ENCODE data around the gene CORO2B.
"Not testable (repeated sequence)": the region's sequence is repeated elsewhere in the genome, so short reads cannot be mapped to it uniquely, and the experiment has no call there.

CORO2B gene

DNA sequence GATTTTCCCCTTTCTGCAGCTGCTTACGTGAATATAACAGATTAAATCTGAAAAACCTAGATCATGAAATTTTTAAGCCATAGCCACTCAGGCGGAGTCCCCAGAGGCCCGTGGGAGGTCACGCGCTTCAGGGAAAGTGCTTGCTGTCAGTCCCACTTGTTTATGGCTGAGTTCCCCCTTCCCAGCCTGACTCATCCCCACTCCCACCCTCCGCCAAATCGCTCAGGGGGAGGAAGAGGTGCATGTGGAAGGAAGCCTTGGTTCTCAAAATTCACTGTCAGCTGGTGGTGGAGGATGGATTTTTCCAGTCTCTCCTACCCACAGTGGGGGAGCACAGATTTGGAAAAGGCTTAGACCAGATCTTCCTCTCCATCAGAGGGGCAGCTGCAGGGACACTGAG is 67.4 kb downstream of the CORO2B start:
- DNase-seq (ENCODE audit: low spot score) = no peak

DNA sequence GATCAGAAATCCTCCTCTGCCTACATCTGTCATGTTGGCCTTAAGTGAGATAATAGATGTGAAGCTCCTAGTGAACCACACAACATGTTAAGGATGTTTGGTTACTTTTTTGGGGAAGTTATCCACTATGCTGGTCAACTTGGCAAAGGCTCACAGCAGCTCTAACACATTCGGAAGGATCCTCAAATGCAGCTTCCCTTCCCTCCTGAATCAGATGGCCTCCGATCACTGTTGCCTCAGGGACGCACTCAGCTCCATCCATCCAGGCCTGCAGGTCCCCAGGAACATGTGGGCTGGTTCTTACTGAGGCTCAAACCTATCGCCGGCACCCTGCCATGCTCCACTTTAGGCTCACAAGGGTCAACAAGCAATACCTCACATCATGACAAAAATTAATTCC is 67.9 kb downstream of the CORO2B start:
- DNase-seq (ENCODE audit: low spot score) = no peak

DNA sequence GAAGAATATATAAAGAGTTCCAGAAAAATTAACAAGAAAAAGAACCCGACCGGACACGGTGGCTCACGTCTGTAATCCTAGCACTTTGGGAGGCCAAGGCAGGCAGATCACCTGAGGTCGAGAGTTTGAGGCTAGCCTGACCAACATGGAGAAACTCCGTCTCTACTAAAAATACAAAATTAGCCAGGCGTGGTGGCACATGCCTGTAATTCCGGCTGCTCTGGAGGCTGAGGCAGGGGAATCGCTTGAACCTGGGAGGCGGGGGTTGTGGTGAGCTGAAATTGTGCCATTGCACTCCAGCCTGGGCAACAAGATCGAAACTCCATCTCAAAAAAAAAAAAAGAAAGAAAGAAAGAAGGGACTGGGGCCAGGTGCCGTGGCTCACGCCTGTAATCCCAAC is 68.6 kb downstream of the CORO2B start:
- not testable (repeated sequence) for DNase-seq (ENCODE audit: low spot score)

DNA sequence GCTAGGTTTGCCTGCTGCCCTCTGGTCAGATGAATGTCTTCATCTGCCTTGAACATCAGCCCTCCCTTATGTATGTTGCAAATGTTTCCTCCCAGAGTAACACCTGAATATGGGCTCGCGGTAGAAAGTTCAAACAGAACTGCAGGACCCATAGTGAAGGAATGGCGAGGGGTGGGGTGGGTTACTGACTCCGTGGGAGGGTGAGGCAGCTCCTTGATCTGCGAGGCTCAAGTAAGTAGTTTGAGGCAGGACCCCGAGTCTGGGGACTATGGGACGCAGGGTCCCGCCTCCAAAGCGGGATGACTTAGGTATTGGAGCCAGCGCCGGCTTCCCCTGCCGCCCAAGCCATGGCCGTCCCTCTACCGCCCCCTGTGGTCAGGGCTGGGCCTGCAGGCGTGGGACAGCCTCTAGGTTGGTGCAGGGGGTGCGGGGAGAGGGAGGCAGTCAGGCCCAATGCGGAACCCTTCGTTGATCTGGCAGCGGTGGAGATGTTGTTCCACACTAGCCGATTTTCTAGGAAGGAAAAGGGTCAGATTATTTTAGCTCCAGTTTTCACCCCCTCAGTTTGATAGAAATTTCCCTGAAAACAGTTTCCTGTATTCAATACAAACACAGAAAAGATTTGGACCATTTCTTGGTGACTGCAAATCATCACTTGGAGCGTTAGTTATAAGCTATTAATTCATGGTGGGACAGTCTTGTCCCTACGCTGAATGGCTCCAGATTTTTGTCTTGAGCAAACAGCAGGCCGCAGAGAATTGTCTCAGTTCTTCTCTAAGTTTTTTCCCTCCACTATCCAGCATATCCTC is 72.3 kb downstream of the CORO2B start:
- peak; percentile 67 for DNase-seq (ENCODE audit: low spot score)

DNA sequence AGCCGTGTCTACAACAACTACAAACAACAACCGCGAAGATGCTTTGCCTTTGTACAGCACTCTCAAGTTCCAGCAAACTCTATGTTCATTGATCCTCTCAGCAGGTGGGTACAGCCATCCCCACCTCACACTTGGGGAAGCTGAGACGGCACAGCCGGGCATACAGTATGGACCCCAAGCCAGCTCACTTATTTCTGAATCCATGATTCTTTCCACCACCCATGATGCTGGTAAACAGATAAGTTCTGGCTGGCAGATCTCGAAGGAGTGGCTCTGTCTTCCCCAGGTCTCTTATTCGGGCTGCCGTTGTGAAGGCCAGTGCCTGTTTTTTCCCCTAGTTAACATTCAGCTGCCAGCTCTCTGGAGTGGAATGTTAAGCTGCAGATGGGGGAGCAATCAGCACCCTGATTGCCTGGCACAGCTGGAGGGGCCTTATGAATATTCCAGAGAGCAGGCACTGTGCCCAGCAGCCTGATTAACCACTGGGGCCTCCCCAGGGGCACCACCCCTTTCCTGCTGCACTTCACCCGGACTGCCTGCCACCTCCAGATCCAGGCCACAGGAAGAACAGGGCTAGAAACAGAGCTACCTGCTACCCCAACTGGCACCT is 73.2 kb downstream of the CORO2B start:
- DNase-seq (ENCODE audit: low spot score) = no peak

DNA sequence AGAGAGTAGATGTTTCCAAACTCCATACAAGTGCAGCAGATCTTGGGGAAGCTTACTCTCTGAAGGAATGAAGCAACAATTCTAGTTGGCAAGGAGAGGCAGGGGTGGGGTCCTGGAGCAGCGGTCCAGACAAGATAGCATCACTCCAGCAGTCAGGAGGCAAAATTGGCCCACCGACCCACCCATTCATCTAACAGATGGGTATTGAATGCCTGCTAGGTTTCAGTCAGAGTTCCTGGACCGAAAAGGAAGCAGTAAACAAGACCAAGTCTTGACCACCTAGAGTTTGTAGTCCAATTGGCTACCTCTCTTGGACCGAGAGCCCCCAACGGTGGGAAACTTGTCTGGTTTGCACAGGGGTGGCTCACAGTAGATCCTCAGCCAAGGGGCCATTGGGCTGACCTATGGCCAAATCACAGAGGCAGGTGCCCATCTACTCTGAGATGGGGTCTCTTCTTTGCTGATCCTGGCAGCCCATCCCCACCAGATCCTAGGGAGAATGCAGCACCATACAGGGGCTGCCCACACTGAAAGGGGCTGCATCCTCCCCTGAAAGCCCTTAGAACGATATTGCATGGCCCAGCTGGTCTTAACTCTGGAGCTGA is 74.3 kb downstream of the CORO2B start:
- DNase-seq (ENCODE audit: low spot score) = no peak

DNA sequence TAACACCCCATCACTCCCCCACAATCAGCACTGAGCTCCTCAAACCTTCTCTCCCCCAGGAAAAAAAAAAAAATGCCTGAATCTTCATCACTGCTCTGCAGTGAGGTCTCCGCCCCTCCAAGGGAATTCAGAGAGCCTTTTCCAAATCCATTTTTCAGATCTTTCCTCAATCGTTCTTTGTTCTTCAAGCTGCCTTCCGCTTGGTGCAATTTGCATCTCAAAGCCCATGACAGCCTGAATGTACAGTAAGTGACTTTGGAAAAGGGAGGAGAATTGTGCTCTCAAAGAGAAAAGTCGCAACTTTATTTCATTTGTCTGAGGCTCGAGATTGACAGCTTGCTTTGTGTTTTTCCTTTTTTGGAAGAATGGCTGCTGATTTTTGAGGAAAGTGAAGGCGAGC is 75.0 kb downstream of the CORO2B start:
- no peak for DNase-seq (ENCODE audit: low spot score)

DNA sequence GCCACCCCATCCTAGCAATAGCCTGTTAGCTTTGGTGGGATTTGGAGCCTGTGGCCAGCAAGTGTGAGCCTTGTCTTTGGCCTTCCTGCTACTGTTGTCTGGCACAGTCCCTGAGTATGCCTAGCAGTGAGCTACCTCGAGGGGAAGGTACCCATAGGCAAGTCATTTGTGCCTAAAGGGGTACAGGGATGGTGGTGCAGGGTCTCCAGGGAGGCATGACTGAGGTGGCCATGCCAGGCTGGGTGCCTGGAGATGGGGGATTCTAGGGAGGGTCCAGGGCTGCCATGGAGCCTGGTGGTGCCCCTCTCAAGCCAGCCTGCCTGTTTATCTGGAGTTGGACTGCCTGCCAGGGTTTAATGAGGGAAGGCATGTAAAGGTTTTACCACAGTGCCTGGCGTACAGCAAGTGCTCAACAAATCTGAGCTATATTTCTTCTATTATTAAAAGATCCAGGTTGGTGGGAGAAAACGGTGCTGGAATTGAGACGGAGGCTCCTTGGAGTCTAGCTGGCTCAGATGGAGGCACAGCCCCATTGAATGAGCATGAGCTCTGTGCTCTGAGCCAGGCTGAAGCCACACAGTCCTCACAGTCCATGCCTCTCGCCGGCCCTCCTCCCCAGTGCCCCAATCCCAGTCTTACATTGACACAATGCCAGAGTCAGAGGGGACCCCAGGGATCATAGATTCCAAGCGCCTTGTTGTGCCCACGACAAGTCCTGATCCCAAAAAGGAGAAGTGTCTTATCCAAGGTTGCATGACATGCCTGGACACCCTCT is 76.2 kb downstream of the CORO2B start:
- DNase-seq (ENCODE audit: low spot score) = no peak

DNA sequence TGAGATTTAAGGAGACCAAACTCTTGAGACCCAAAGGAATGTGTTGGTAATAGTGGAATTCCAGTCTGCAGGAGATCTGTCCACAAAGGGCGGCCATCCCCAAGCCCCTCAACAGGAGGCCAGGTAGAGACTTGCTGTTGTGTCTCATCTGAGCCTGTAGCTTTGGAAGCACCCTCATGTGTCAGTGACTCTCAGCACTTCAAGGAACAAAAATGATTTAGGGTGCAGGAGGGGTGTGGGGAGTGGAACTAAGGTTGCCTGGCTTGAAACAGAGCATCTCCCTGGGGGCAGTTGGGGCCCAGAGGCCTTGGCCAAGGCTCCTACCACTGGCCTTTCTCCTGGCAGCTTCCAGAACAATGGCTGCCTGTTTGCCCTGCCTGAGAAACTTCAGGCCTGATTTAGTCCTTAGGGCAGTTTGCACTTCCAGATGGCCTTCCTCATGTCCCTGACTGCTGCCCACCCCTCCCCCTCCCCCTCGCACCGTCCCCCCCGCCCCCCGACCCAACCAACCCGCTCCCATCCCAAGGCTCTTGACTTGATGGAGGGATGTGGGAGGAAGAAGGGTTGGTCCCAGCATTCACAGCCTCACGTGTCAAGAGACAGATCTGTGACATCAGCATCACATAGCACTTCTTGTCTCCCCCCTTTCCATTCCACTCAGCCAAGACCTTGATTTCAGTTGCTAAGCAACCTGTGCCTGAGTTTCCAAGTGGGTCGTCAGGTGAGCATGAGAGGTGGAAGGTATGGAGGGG is 77.1 kb downstream of the CORO2B start:
- DNase-seq (ENCODE audit: low spot score) = no peak

DNA sequence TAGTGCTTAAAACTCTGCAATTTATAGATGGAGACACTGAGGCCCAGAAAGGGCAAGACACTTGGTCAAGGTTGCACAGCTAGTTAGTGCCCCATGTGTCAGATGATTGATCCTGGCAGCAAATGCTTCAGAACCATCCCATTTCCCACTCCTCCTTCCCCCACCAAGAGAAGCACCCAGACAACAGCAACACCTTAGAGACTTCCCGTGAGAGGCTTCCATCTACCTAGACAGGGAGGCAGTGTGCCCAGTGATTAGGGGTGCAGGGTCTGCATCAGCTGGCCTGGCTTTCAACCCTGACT is 77.6 kb downstream of the CORO2B start:
- DNase-seq (ENCODE audit: low spot score) = no peak

DNA sequence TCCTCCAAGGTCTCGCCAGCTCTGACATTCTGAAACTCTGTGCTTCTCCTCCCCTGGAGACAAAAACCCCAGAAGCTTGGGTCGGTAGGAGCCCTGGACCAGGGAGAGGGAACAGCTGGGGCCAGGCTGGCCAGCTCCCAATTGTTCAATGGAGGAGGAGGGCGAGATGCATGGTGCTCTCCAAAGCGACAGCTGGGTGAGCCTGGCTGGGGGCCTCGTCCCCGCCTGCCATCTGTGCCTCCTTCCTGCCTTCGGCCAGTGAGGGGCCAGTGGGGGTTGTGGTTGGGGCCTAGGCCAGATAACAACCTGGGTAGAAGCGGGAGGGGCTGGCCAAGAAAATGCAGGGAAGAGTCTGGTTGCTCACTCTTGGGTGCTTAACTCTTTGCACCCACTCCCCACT is 79.4 kb downstream of the CORO2B start:
- no peak for DNase-seq (ENCODE audit: low spot score)

DNA sequence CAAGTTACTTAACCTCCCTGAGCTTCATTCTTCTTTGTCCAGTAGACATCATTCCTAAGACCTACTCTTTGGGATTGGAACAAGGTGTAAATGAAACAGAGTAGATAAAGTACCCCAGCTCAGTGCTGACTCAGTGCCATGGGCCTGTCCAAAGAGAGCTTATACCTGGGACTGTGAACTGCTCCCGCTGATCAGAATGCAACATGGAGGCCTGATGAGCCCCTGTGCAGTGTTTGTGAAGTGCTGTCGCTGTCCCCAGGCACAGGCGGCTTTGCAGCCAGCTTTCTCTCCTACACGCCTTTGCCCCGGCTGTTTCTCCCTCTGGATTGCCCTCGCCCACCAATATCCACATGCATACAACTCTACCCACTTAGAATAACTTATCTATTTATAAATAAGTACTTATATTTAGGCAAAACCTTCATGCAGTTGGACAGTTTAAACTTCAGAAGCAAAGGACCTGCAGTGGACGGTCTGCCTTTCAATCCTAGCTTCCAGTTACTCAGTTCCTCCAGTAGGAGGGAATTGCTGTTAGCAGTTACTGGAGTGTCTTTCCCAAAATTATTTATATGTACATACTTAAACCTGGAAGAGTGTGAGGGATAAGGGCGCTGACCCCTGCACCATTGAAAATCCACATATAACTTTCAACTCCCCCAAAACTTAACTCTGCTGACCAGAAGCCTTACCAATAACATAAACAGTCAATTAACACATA is 80.0 kb downstream of the CORO2B start:
- DNase-seq (ENCODE audit: low spot score) = no peak

DNA sequence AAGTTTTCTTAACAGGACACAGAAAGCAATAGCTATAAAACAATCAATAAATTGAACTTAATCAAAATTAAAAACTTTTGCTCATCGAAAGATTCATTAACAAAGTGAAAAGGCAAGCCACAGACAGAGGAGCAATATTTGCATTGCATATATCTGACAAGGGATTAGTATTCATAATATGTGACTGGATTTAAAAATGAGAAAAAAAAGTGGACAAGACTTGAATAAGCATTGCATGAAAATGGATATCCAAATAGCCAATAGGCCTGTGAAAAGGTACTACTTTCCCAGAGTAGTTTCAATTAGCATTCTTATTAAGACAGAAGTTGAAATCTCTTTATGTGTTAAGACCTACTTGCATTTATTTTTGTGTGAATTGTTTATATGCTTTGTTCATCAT is 84.7 kb downstream of the CORO2B start:
- no peak for DNase-seq (ENCODE audit: low spot score)

DNA sequence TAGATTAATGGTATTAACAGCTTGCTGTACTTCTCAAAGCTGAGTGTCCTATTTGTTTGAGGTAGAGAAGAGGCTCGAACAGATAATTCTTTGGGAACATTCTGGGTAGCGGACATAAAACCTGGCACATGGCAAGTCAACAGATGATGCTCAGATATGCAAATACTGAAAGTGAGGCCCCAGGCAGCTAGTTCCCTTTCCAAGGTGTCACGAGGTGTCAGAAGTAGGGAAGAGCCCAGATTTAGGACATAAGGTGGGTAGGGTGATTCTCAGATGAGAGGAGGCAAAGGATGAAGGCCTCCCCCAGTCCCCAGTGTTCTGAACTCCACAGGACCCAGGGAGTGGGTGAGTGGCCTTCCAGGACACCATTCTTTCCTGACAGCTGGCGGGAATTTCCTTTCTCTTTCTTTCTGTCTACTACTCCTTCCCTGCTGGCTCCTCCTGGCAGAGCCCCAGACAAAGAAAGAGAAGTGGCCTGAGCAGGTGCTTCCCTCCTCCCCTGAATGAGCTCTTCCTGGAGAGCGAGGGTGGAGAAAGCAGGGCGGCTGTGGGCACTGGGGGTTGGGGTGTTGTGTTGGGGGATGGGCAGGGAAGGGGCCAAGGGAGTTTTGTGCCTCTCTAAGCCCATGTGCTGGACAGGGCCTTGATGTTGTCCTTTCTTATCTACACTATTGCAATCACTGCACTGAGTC is 87.5 kb downstream of the CORO2B start:
- no peak for DNase-seq (ENCODE audit: low spot score)

DNA sequence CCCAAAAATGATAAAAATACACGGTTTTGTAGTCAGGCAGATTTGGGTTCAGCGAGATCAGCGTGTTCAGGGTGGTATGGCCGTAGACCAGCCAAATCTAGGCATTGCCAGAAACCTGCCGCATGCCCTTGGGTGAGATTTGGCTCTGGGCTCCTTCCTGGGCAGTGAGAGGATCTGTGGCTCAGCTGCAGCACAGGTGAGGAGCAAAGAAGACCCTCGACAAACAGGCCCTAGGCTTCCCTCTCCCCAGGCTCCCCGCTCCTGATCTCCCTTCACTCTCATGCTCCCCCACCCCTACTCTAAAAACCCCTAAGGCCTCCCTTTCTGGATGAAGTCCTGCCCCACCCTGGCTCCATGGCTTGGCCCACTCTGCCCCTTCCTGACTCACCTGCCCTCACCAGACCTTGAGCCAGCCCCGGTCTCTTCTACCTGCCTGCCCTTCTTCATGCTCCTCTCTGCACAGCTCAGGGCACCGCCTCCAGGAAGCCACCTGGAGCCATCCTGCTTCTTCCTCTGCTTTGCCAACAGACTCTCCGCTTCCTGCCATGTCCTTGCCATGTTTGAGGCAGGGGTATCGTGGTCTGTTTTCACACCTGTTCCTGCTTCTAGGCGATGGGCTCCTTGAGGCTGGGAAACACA is 88.1 kb downstream of the CORO2B start:
- no peak for DNase-seq (ENCODE audit: low spot score)

DNA sequence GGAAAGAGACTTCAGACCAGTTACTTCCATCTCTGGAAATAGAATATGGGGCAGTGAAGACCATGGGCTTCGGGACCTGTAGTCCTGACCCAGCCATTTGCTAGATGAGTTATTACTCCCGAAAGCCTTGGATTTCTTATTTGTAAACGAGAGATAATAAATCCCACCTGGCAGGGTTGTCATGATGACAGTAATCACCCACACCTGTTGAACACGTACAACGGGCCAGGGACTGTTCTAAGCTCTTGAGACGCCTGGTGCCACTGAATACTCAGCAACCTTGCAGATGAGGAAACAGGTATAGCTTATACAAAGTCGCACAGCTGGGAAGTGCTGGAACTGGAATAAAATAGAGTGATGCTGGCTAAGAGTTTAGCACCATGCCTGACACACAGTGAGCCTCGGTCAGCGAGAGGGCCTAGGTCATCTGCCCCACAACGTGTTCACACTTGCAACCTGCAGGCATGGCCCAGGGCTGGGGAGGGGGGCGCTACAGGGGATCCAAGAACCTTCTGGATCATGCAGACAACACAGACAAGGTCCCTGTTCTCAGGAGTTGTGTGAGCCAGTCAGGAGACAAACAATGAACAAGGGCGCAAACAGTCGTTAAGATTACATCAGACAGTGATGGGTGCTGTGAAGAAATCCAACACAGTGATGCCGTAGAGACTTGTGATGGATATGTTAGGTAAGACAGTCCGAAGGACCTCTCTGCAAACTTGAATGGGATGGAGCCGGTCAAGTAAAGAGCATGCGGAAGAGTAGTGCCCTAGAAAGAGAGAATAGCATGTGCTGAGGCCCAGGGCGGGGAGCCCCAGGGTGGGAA is 89.2 kb downstream of the CORO2B start:
- DNase-seq (ENCODE audit: low spot score) = no peak

DNA sequence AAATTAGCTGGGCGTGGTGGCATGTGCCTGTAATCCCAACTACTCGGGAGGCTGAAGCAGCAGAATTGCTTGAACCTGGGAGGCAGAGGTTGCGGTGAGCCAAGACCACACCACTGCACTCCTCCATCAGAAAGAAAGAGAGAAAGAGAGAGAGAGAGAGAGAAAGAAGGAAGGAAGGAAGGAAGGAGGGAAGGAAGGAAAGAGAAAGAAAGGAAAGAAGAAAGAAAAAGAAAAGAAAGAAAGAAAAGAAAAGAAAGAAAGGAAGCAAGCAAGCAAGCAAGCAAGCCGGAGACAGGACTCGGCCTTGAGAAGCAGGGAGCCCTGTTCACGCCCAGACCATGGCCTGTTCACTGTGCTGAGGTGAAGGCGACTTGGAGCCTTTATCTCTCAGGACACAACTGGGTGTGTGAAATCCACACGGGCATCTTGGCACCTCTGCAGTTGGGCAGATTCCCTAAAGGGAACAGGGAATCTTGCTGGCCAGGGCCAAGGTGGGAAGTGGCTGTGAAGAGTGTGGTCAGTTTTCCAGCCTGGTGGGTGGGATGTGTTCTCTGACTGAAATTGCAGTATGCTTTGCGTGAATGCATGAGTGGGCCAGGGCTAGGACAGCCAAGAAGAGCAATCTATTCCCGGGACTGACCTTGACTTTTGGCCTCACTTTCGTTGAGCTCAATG is 90.3 kb downstream of the CORO2B start:
- DNase-seq (ENCODE audit: low spot score) = no peak

DNA sequence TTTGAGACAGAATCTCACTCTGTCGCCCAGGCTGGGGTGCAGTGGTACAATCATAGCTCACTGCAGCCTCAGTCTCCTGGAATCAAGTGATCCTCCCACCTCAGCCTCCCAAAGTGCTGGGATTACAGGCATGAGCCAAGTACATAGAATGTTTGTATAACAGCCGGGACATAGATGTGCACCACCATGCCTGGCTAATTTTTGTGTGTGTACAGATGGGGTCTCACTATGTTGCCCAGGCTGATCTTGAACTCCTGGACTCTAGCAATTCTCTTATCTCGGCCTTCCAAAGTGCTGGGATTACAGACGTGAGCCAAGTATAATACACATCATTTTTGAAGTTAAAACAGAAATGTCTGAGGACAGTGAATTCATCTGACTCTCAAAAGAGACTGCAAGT is 93.5 kb downstream of the CORO2B start:
- DNase-seq (ENCODE audit: low spot score) = no peak

DNA sequence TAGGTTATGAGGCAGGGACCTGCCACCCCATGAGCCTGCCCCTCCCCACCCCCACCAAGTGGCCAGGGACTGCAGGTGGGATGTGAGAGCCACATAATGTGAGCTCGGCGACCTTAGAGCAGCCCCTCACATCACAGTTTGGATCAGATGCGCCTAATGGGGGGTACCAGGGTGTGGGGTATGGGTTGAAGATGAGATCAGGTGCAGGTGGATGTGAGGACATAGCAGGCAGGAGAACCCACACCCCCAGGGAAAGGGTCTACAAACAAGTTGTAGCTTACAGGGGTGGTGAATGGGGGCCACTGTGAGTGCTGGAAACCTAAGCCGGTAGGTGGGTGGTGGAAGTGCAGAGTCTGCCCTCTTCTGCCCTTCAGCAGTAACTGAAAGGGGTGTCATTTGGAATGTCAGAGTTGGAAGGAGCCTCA is 94.0 kb downstream of the CORO2B start:
- DNase-seq (ENCODE audit: low spot score) = no peak

Data from AG20443 (cell line).